22Rv1 (cell line): ENCODE results near the gene C17orf100.

Experiments
- H3K27ac ChIP-seq: fragments of 450-650 bp; 2 replicates; pipeline ENCODE4 v1.5.1; 2017
- CTCF ChIP-seq: fragments of 450-650 bp; IDR thresholded peaks from 2 replicates; pipeline ENCODE4 v1.5.1; 2017; ENCODE audit warnings: mild to moderate bottlenecking
- ZFX ChIP-seq: fragments of 450-650 bp; IDR thresholded peaks from 2 replicates; pipeline ENCODE4 v1.6.1; 2017; ENCODE audit warnings: antibody characterized with exemption, borderline replicate concordance

C17orf100 gene

GRCh38 chr17:6641247-6641863 lies 10.2 kb upstream of the C17orf100 start:
- H3K27ac ChIP-seq: peak overlapping the region; percentile 93
- no peak for TF ChIP-seq ZFX
- no peak for TF ChIP-seq CTCF

GRCh38 chr17:6642592-6642991 lies 9.0 kb upstream of the C17orf100 start:
- peak overlapping the region; percentile 93 for H3K27ac ChIP-seq
- TF ChIP-seq ZFX (no peak), CTCF (no peak)

GRCh38 chr17:6643451-6644125 lies 8.0 kb upstream of the C17orf100 start:
- 0 out of 2 replicates have a peak overlapping the region, but pooled peaks have one; percentile 93 for H3K27ac ChIP-seq
- no peak for TF ChIP-seq ZFX
- no peak for TF ChIP-seq CTCF

GRCh38 chr17:6648181-6648580 lies 3.4 kb upstream of the C17orf100 start:
- TF ChIP-seq CTCF (no peak), ZFX (no peak)
- H3K27ac ChIP-seq: 0 out of 2 replicates have a peak overlapping the region, but pooled peaks have one; percentile 8

GRCh38 chr17:6651919-6652452 lies 424 bp downstream of the C17orf100 start:
- H3K27ac ChIP-seq: peak overlapping the region; percentile 90
- TF ChIP-seq CTCF: no peak
- no peak for TF ChIP-seq ZFX

GRCh38 chr17:6654841-6655731 lies 3.5 kb downstream of the C17orf100 start:
- TF ChIP-seq CTCF (peak; percentile 39), ZFX (no peak)
- peak overlapping the region; percentile 74 for H3K27ac ChIP-seq

GRCh38 chr17:6655732-6656361 lies 4.3 kb downstream of the C17orf100 start:
- H3K27ac ChIP-seq: peak overlapping the region; percentile 74

GRCh38 chr17:6656797-6657632 lies 5.5 kb downstream of the C17orf100 start:
- peak overlapping the region; percentile 34; the same call in 1 of the 2 replicates for H3K27ac ChIP-seq
